GM20431 (cell line): Measurements from ENCODE around the gene CYP4F8.

ENCODE experiments used
- in situ Hi-C: fragments of 300-500 bp; cut with MseI, MboI; formaldehyde crosslinking; loops from one replicate; pipeline ENCODE4 v1.15.0; 2020; ENCODE audit warnings: low sequenced_read_pairs; ENCODE audit not compliant: unreplicated experiment

CYP4F8 gene

GRCh38 chr19:15673176-15673654 is 58.2 kb downstream of the CYP4F8 start:
- in situ Hi-C loops: no loop called here

GRCh38 chr19:15675560-15675959 is 60.5 kb downstream of the CYP4F8 start:
- in situ Hi-C loops: loop anchor here (5.0 kb wide), 1 partner anchor 102 kb away; no protein-coding TSS in a partner anchor

GRCh38 chr19:15679089-15679488 is 64.1 kb downstream of the CYP4F8 start:
- in situ Hi-C loops: loop anchor here (5.0 kb wide), 1 partner anchor 98 kb away; no protein-coding TSS in a partner anchor

GRCh38 chr19:15679865-15680264 is 64.8 kb downstream of the CYP4F8 start:
- in situ Hi-C loops: loop anchor here (5.0 kb wide), 1 partner anchor 97 kb away; no protein-coding TSS in a partner anchor
